CD4-positive, alpha-beta memory T cell (primary cell): Measurements from ENCODE around the gene REXO5. TPM values are rescaled to one million over a fixed set of nuclear protein-coding genes. Genes with fewer than 3 reads are reported as not detected.

Experiments
- CTCF ChIA-PET: fragments of 350-600 bp; sonication (Branson Sonifier 250); formaldehyde crosslinking; loops from one replicate; lab custom pipeline; 2021; ENCODE audit warnings: inconsistent platforms; ENCODE audit not compliant: partially characterized antibody; lab: Charles Lee
- POLR2A ChIA-PET: fragments of 350-600 bp; sonication (Branson Sonifier 250); formaldehyde crosslinking; loops from one replicate; lab custom pipeline; 2021; ENCODE audit not compliant: partially characterized antibody; lab: Charles Lee
- DNase-seq, 5 donors: peaks; one replicate each; pipeline versions ENCODE4 v3.0.0 to v3.0.0-alpha.2; 2020 to 2022; ENCODE audit warnings: mixed read lengths in 1 of 5
- H3K27ac ChIP-seq: one replicate; pipeline ENCODE4 v1.7.0; 2013; ENCODE audit warnings: low read depth, low read length
- H3K27me3 ChIP-seq: 2 replicates; pipeline ENCODE4 v1.7.0; 2013; ENCODE audit warnings: mild to moderate bottlenecking, low read length, moderate library complexity; ENCODE audit not compliant: insufficient read depth
- H3K36me3 ChIP-seq: 2 replicates; pipeline ENCODE4 v1.7.0; 2013; ENCODE audit warnings: mild to moderate bottlenecking, low read length, moderate library complexity; ENCODE audit not compliant: insufficient read depth
- H3K4me1 ChIP-seq: 2 replicates; pipeline ENCODE4 v1.7.0; 2013; ENCODE audit warnings: mild to moderate bottlenecking, low read length, moderate library complexity; ENCODE audit not compliant: insufficient read depth
- H3K4me3 ChIP-seq, 2 donors: one replicate each; pipeline ENCODE4 v1.7.0; 2013; ENCODE audit warnings: low read length in 2 of 2, mild to moderate bottlenecking in 1 of 2
- H3K9me3 ChIP-seq, 2 donors: one replicate each; pipeline ENCODE4 v1.7.0; 2013; ENCODE audit warnings: low read length in 2 of 2, control low read depth in 1 of 2; ENCODE audit not compliant: control insufficient read depth in 1 of 2
- H3K27ac Mint-ChIP-seq, 7 donors: one replicate each; pipeline ENCODE4 v1.8.0; 2020 to 2021; ENCODE audit warnings: mixed read lengths in 7 of 7, mild to moderate bottlenecking in 6 of 7, inconsistent platforms in 3 of 7, moderate library complexity in 3 of 7
- H3K27me3 Mint-ChIP-seq, 2 donors: one replicate each; pipeline ENCODE4 v1.8.0; 2020 to 2021; ENCODE audit warnings: mixed read lengths in 2 of 2
- H3K36me3 Mint-ChIP-seq, 2 donors: one replicate each; pipeline ENCODE4 v1.8.0; 2020 to 2021; ENCODE audit warnings: mixed read lengths in 2 of 2, inconsistent platforms in 1 of 2, mild to moderate bottlenecking in 1 of 2
- H3K4me1 Mint-ChIP-seq, 4 donors: one replicate each; pipeline ENCODE4 v1.8.0; 2020 to 2021; ENCODE audit warnings: mixed read lengths in 4 of 4, mild to moderate bottlenecking in 1 of 4
- H3K4me3 Mint-ChIP-seq, 8 donors: one replicate each; pipeline ENCODE4 v1.8.0; 2020 to 2021; ENCODE audit warnings: mixed read lengths in 8 of 8, mild to moderate bottlenecking in 7 of 8, moderate library complexity in 6 of 8, inconsistent platforms in 3 of 8
- H3K9me3 Mint-ChIP-seq, 8 donors: one replicate each; pipeline ENCODE4 v1.8.0; 2020 to 2021; ENCODE audit warnings: mixed read lengths in 8 of 8, mild to moderate bottlenecking in 5 of 8, inconsistent platforms in 3 of 8, moderate library complexity in 1 of 8
- intact Hi-C: fragments of 100-400 bp; cut with micrococcal nuclease; formaldehyde crosslinking; loops from one replicate; pipeline ENCODE4 v1.15.1; 2023
- polyA plus RNA-seq, 2 donors: library from polyadenylated mRNA; unstranded; fragments of 300-500 nt; fragmentation: Illumina TruSeq; gene quantifications; one replicate each; pipeline ENCODE4 v1.2.3, GENCODE V29; 2021
- total RNA-seq, 2 experiments: library from RNA; stranded (reverse); gene quantifications; one replicate each; pipeline ENCODE4 v1.2.3, GENCODE V29; 2021

REXO5 gene
- total and polyA plus RNA-seq, 4 experiments from 2014 or later: 0.22 to 1.1 (median 0.46) TPM

- Mint-ChIP-seq H3K27me3 (no peaks in the 10 kb centered on the region), H3K27ac (peak overlapping the region; percentile 81 to 96 (median 89)), H3K9me3 (peaks cover 0 to 1% (median 0%) of the 10 kb centered on the region in 8 donors), H3K4me1 (peaks cover 34 to 52% (median 37%) of the 10 kb centered on the region in 4 donors), H3K4me3 (peak overlapping the region; percentile 61 to 87 (median 77)), H3K36me3 (peaks cover 4 to 6% of the 10 kb centered on the region in 2 donors)
- no peak for DNase-seq
- POLR2A ChIA-PET: interaction anchor here (0.8 to 2.9 kb wide), 7 partner anchors 10 to 404 kb away, joined by 3 to 30 read pairs (median 6); partner anchors contain the start of genes CRYM, DCUN1D3 and LYRM1
- Histone ChIP-seq H3K4me3 (peak overlapping the region in 1 of 2 donors; percentile 17), H3K4me1 (peaks cover 39% of the 10 kb centered on the region), H3K36me3 (no peaks in the 10 kb centered on the region), H3K27me3 (no peaks in the 10 kb centered on the region), H3K27ac (peak overlapping the region; percentile 47), H3K9me3 (no peaks in the 10 kb centered on the region)
- CTCF ChIA-PET: interaction anchor here (0.7 to 6.9 kb wide), 21 partner anchors 8 to 286 kb away, joined by 3 to 113 read pairs (median 4); partner anchors contain the start of genes DCUN1D3 and LYRM1
- intact Hi-C loops: loop anchor here (1.0 kb wide), 1 partner anchor 24 kb away; no protein-coding TSS in a partner anchor
Observed at GRCh38 chr16:20874088-20874581, 67.8 kb downstream of the REXO5 start.

GRCh38 chr16:20875355-20875650, 69.0 kb downstream of the REXO5 start:
- H3K4me3 Mint-ChIP-seq: peak overlapping the region in 3 of 8 donors; percentile 5 to 87 (median 79)
- Histone ChIP-seq H3K4me1 (peaks cover 39% of the 10 kb centered on the region), H3K27me3 (no peaks in the 10 kb centered on the region), H3K36me3 (no peaks in the 10 kb centered on the region), H3K4me3 (no peak overlapping the region), H3K27ac (no peak overlapping the region), H3K9me3 (no peaks in the 10 kb centered on the region)
- H3K27ac Mint-ChIP-seq: peak overlapping the region in 6 of 7 donors; percentile 65 to 93 (median 84)
- intact Hi-C loops: loop anchor here (1.0 kb wide), 1 partner anchor 25 kb away; the partner anchor contains the start of genes DCUN1D3 and LYRM1
- H3K36me3 Mint-ChIP-seq: peaks cover 4 to 6% of the 10 kb centered on the region in 2 donors
- ChIA-PET POLR2A (interaction anchor here (0.8 to 2.9 kb wide), 9 partner anchors 9 to 41 kb away, joined by 3 to 30 read pairs (median 4); partner anchors contain the start of genes DCUN1D3 and LYRM1), CTCF (interaction anchor here (0.9 to 6.9 kb wide), 18 partner anchors 8 to 284 kb away, joined by 3 to 113 read pairs (median 6); partner anchors contain the start of genes DCUN1D3, ERI2, LYRM1 and REXO5)
- H3K4me1 Mint-ChIP-seq: peaks cover 41 to 63% (median 44%) of the 10 kb centered on the region in 4 donors
- no peak for DNase-seq
- H3K27me3 Mint-ChIP-seq: no peaks in the 10 kb centered on the region
- H3K9me3 Mint-ChIP-seq: peaks cover 0 to 1% (median 0%) of the 10 kb centered on the region in 8 donors

DNA sequence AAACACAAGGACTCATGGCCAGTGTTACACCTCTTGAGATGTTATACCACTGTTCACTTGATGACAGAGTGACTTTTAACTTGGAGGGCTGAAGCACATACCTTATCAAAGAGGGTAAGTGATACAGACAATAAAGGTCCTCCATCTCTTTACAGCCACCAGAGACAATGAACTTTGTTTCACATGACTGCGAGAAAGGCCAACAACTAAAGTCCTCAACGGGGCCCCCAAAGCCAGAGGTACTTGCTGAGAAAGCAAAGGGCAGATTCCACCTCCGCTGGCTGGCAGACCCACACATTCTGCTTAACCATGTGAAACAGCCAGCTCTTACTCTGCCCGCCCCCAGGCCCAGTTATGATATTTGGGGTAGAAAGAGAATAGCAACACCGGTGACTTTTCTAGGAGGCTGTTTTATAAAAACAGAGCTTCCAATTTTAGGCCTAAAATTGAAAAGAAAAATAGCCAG, 72.4 kb downstream of the REXO5 start:
- CTCF ChIA-PET: interaction anchor here (1.3 to 2.1 kb wide), 2 partner anchors 22 to 29 kb away, joined by 4 to 8 read pairs; partner anchors contain the start of genes DCUN1D3 and LYRM1
- H3K9me3 Mint-ChIP-seq: peaks cover 0 to 1% (median 0%) of the 10 kb centered on the region in 8 donors
- H3K36me3 Mint-ChIP-seq: peaks cover 4 to 6% of the 10 kb centered on the region in 2 donors
- Histone ChIP-seq H3K9me3 (no peaks in the 10 kb centered on the region), H3K36me3 (no peaks in the 10 kb centered on the region), H3K27ac (no peak overlapping the region), H3K4me3 (no peak overlapping the region), H3K27me3 (no peaks in the 10 kb centered on the region), H3K4me1 (peaks cover 20% of the 10 kb centered on the region)
- peak overlapping the region in 4 of 7 donors; percentile 12 to 62 (median 54) for H3K27ac Mint-ChIP-seq
- H3K27me3 Mint-ChIP-seq: no peaks in the 10 kb centered on the region
- POLR2A ChIA-PET: no interaction called here
- DNase-seq: no peak
- H3K4me1 Mint-ChIP-seq: peaks cover 34 to 45% (median 38%) of the 10 kb centered on the region in 4 donors
- intact Hi-C loops: no loop called here
- H3K4me3 Mint-ChIP-seq: no peak overlapping the region

- no peak for DNase-seq
- Mint-ChIP-seq H3K27ac (peak overlapping the region in 1 of 7 donors; percentile 52), H3K36me3 (peaks cover 6 to 11% of the 10 kb centered on the region in 2 donors), H3K9me3 (peaks cover 0 to 1% (median 0%) of the 10 kb centered on the region in 8 donors), H3K4me1 (peaks cover 33 to 44% (median 36%) of the 10 kb centered on the region in 4 donors), H3K4me3 (peak overlapping the region in 2 of 8 donors; percentile 1 to 31), H3K27me3 (no peaks in the 10 kb centered on the region)
- no peaks in the 10 kb centered on the region for H3K27me3 ChIP-seq
- H3K4me3 ChIP-seq: no peak overlapping the region
- ChIA-PET CTCF (interaction anchor here (0.7 to 2.1 kb wide), 2 partner anchors 21 to 29 kb away, joined by 4 to 8 read pairs; partner anchors contain the start of gene DCUN1D3), POLR2A (no interaction called here)
- H3K36me3 ChIP-seq: no peaks in the 10 kb centered on the region
- H3K4me1 ChIP-seq: peaks cover 20% of the 10 kb centered on the region
- H3K9me3 ChIP-seq: no peaks in the 10 kb centered on the region
- no peak overlapping the region for H3K27ac ChIP-seq
- intact Hi-C loops: no loop called here
Observed at GRCh38 chr16:20879175-20880040, 73.1 kb downstream of the REXO5 start.

GRCh38 chr16:20880867-20881502, 74.7 kb downstream of the REXO5 start:
- H3K27ac ChIP-seq: no peak overlapping the region
- Mint-ChIP-seq H3K9me3 (no peaks in the 10 kb centered on the region), H3K27ac (peak overlapping the region in 2 of 7 donors; percentile 22 to 78), H3K4me1 (peaks cover 27 to 38% (median 27%) of the 10 kb centered on the region in 4 donors), H3K4me3 (no peak overlapping the region), H3K36me3 (peaks cover 7 to 12% of the 10 kb centered on the region in 2 donors), H3K27me3 (no peaks in the 10 kb centered on the region)
- H3K27me3 ChIP-seq: no peaks in the 10 kb centered on the region
- no peak for DNase-seq
- H3K4me3 ChIP-seq: no peak overlapping the region
- intact Hi-C loops: no loop called here
- peaks cover 10% of the 10 kb centered on the region for H3K4me1 ChIP-seq
- no peaks in the 10 kb centered on the region for H3K36me3 ChIP-seq
- ChIA-PET CTCF (no interaction called here), POLR2A (no interaction called here)
- H3K9me3 ChIP-seq: no peaks in the 10 kb centered on the region

DNA sequence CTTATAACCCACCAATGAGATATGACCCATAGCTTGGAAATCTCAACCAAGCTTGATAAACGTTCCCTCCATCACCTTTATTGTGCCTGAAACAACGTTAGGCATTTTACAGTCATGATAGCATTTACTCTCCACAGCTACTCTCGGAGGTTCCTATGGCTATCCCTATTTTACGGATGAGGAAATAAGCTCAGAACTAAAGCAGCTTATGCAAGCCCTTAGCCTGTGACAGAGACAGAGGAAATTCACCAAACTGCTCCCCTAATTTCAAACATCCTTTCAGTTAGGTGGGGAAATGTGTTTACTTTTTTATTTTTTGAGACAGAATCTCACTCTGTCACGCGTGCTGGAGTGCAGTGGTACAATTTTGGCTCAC, 75.2 kb downstream of the REXO5 start:
- peaks cover 10% of the 10 kb centered on the region for H3K4me1 ChIP-seq
- Mint-ChIP-seq H3K9me3 (no peaks in the 10 kb centered on the region), H3K27me3 (no peaks in the 10 kb centered on the region), H3K4me1 (peaks cover 26 to 41% (median 29%) of the 10 kb centered on the region in 4 donors), H3K4me3 (no peak overlapping the region), H3K36me3 (peaks cover 9 to 11% of the 10 kb centered on the region in 2 donors), H3K27ac (peak overlapping the region in 2 of 7 donors; percentile 22 to 78)
- no peaks in the 10 kb centered on the region for H3K36me3 ChIP-seq
- H3K27me3 ChIP-seq: no peaks in the 10 kb centered on the region
- intact Hi-C loops: no loop called here
- POLR2A ChIA-PET: no interaction called here
- H3K27ac ChIP-seq: no peak overlapping the region
- no peaks in the 10 kb centered on the region for H3K9me3 ChIP-seq
- CTCF ChIA-PET: no interaction called here
- no peak for DNase-seq
- no peak overlapping the region for H3K4me3 ChIP-seq
